ENCODE measurements around the gene STX11.

DNA sequence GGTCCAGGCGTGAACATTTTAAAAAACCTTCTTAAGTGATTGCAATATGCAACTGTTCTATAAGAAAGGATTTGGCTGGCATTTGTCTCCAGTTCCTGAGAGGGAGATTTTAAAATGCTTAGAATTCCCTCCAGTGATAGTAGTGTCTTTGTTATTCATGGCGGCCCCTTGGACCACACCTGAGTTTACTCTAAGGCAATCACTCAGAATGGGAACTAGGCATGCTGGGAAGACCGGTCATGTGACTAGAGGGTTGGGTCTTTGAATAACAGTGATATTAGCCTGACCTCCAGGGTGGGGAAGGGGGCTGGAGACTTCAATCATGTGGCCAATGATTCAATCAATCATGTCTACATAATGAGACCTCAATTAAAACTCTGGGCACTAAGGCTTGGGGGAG, 84.1 kb downstream of the STX11 start:
- TF ChIP-seq, protein P1, sequence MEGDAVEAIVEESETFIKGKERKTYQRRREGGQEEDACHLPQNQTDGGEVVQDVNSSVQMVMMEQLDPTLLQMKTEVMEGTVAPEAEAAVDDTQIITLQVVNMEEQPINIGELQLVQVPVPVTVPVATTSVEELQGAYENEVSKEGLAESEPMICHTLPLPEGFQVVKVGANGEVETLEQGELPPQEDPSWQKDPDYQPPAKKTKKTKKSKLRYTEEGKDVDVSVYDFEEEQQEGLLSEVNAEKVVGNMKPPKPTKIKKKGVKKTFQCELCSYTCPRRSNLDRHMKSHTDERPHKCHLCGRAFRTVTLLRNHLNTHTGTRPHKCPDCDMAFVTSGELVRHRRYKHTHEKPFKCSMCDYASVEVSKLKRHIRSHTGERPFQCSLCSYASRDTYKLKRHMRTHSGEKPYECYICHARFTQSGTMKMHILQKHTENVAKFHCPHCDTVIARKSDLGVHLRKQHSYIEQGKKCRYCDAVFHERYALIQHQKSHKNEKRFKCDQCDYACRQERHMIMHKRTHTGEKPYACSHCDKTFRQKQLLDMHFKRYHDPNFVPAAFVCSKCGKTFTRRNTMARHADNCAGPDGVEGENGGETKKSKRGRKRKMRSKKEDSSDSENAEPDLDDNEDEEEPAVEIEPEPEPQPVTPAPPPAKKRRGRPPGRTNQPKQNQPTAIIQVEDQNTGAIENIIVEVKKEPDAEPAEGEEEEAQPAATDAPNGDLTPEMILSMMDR (IDR thresholded peaks at IDR 0.05; ENCODE audit: insufficient read depth, low read length), result no peak
- TF ChIP-seq POLR2AphosphoS5 (IDR thresholded peaks at IDR 0.05; ENCODE audit: low read depth) (no peak), SPI1 (IDR thresholded peaks at IDR 0.05; ENCODE audit: borderline replicate concordance, low read depth) (no peak), GABPA (IDR thresholded peaks at IDR 0.05; ENCODE audit: low read depth) (no peak)
- TF ChIP-seq, protein P2, sequence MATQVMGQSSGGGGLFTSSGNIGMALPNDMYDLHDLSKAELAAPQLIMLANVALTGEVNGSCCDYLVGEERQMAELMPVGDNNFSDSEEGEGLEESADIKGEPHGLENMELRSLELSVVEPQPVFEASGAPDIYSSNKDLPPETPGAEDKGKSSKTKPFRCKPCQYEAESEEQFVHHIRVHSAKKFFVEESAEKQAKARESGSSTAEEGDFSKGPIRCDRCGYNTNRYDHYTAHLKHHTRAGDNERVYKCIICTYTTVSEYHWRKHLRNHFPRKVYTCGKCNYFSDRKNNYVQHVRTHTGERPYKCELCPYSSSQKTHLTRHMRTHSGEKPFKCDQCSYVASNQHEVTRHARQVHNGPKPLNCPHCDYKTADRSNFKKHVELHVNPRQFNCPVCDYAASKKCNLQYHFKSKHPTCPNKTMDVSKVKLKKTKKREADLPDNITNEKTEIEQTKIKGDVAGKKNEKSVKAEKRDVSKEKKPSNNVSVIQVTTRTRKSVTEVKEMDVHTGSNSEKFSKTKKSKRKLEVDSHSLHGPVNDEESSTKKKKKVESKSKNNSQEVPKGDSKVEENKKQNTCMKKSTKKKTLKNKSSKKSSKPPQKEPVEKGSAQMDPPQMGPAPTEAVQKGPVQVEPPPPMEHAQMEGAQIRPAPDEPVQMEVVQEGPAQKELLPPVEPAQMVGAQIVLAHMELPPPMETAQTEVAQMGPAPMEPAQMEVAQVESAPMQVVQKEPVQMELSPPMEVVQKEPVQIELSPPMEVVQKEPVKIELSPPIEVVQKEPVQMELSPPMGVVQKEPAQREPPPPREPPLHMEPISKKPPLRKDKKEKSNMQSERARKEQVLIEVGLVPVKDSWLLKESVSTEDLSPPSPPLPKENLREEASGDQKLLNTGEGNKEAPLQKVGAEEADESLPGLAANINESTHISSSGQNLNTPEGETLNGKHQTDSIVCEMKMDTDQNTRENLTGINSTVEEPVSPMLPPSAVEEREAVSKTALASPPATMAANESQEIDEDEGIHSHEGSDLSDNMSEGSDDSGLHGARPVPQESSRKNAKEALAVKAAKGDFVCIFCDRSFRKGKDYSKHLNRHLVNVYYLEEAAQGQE (IDR thresholded peaks at IDR 0.05; ENCODE audit: insufficient replicate concordance, low read depth), result no peak

All from HL-60 (cell line).